GM12892 (cell line): Measurements from ENCODE around the gene GSG1L.

Experiments used
- DNase-seq: peaks from one replicate; pipeline ENCODE4 v3.0.0; 2011; ENCODE audit not compliant: insufficient read length
- FAIRE-seq: peaks from 2 replicates; lab custom pipeline; 2011; peaks lifted over from hg19 to GRCh38; lab: Jason Lieb, UNC
- POLR2A ChIP-seq: IDR thresholded peaks from 2 replicates; pipeline ENCODE4 v1.6.1; 2011; ENCODE audit warnings: low read depth, low read length, control low read depth
- POLR2AphosphoS5 ChIP-seq: IDR thresholded peaks from 2 replicates; pipeline ENCODE4 v1.6.1; 2011; ENCODE audit warnings: low read depth, low read length, control low read depth
- TAF1 ChIP-seq: IDR thresholded peaks from 2 replicates; pipeline ENCODE4 v1.6.1; 2011; ENCODE audit warnings: low read depth, mild to moderate bottlenecking, control low read depth, low read length, borderline replicate concordance

GSG1L gene

DNA sequence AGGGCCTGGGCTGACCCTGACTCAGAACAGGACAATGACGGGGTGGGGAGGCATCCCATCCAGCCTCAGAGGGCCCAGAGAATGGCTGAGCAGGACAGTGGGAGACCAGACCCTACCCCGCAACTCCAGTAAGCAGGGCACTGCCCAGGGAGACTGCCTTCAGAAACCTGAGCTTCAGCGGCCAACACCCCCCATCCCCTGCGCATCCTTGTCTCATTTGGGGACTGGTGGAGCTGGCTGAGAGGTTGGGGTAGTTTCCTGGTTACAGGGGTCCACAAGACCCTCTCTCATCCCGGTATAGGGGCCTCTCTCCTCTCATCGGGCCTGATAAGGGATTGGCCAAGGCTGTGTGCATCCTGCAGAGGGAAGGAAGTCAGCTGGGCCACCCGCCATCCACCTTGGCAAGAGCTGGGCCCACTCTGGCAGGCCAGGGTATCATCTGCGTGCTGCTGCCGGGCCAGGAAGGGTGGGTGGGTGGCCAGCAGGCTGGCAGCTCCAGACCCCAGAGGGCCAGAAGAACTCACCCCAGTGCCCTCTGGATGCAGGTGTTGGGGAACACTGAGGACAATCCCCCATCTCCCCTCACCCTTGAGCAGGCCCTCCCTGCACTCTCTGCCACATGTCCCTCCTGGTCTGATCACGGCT is 284.5 kb downstream of the GSG1L start:
- DNase-seq (no peak), FAIRE-seq (no peak)
- no peak for TF ChIP-seq TAF1
- no peak for TF ChIP-seq POLR2AphosphoS5
- no peak for TF ChIP-seq POLR2A

DNA sequence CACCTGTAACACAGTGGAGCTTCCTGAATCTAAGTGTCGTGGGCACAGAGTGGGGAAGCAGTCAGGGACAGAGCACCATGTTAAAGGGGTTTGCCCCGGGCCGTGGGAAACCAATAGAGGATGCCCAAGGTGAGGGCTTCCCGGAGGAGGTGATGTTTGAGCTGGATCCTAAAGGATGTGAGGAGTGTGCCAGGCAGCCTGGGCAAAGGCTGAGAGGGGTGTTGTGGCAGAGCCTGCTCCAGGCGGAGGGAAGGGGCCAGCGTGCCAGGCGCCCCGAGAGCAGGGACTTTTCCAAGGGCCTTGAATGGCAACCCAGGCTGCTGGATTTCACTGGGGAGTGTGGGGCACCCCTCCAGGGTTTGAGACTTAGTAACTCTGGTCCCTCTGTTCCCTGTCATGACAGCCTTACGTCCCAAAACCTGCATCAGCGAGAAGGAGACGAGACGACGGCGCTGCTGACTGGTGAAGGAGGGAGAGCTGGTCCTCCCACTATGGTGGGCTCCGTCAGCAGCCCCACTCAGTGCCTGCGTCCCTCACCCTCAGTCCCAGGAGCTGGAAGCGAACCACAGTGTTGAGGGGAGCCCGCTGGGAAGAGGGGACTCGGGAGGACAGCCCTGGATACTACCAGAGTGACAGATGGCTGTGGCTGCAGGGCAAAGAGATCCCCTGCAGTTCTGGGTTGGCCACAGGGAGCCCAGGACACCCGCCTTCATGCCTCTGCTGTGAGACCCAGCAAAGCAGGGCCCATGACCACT is 285.2 kb downstream of the GSG1L start:
- no peak for DNase-seq
- FAIRE-seq = no peak

DNA sequence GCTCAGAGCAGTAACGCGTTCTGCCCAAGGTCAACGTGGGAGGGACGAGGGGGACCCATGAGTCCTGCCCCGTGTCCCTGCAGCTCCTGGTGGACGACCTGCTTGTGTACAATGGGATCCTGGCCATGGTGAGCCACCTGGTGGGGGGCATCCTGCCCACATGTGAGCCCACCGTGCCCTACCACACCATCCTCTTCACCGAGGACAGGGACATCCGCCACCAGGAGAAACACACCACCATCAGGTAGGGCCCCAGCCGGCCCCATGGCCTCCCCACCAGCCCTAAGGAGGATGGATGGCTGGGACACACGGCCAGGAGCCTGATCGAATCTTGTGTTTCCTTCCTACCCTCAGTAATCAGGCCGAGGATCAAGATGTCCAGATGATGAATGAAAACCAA is 286.0 kb downstream of the GSG1L start:
- no peak for FAIRE-seq
- TF ChIP-seq TAF1 (no peak), POLR2AphosphoS5 (no peak), POLR2A (no peak)
- no peak for DNase-seq

More for the DNA sequence above, 285.2 kb downstream of the GSG1L start:
- TF ChIP-seq POLR2AphosphoS5 = no peak
- TF ChIP-seq POLR2A = no peak
- no peak for TF ChIP-seq TAF1

DNA sequence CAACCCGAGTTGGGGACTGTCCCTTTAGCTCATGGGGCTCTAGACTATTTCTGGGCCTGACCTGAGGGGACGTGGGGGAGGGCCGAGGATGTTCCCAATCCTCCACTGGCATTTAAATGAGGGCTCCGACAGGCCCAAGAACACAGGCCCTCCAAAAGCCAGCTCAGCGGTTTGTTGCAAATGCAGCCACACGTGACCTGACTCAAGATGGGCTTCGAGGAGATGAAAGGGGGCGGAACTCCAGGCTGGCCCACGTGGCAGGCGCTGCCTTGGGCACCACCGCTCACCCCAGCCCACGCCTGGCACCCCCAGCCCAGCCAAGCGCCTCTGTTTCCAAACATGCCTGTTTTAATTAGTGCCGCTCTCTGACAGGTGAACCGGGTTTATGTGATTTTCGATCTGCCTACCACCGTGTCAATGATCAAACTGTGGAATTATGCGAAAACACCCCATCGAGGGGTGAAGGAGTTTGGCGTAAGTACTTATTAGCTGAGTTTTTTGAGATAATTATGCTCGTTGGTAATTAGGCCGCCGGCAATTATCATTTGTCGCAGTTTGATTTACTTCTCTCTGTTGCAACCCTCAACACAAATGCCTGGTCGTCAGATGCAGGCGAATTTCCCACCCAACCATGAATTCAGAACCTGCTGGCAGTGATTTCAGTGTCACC is 286.8 kb downstream of the GSG1L start:
- TF ChIP-seq POLR2A (no peak), TAF1 (no peak), POLR2AphosphoS5 (no peak)
- DNase-seq = no peak
- no peak for FAIRE-seq

DNA sequence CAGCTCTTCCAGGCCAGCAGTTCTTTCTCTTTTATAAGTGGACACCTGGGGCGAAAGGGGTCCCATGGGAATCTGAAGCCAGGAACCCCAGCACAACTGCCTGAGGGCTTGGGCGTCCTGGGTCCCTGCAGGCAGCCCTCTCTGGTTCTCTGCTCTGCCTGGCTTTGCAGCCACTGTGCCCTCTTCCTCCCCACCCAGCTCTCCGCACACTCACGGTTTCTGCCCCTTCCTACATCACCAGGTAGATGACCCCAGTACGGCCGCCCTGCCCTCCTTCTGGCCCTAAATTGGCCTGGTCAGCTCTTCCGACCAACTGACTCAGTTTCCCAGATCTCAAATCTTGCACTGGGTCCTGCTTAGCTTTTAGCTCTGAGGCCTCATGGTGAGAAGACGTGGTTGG is 288.3 kb downstream of the GSG1L start:
- no peak for FAIRE-seq
- DNase-seq = no peak
- no peak for TF ChIP-seq POLR2AphosphoS5
- TF ChIP-seq POLR2A = no peak
- TF ChIP-seq TAF1 = no peak

DNA sequence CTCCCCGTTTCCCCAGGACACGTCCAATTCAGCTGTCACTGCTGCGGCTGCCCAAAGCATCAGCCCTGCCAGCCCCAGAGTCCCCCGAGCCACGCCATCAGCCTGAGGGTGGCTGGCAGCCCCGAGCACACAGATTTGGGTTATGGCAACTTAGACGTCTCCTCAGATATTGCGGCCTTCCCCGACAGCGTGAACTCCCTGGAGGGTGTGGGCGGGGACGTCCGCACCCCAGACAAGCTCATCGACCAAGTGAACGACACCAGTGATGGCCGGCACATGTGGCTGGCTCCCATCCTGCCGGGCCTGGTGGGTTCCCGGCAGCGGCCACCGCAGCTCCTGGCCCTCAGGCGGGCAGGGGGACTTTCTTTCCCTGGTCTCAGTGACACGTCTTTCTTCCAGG is 288.7 kb downstream of the GSG1L start:
- FAIRE-seq = no peak
- no peak for TF ChIP-seq POLR2A
- no peak for TF ChIP-seq POLR2AphosphoS5
- no peak for TF ChIP-seq TAF1

DNA sequence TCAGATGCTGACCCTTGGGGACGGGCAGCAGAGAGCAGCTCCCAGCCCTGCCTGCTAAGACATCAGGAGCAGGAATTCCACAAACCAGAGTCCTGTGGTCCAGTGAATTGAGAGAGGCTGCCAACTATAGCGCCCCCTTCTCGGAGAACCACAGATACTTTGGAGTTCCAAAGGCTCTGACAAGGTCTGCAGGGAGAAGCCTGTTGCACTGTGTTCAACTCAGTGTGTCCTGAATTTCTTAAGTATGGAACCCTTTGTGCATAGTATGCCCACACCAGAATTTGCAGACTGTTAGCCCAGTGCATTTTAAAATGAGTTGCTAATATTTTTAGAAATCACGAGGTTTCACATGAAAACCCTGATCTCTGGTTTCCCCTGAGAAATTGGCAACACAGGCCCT is 290.2 kb downstream of the GSG1L start:
- TF ChIP-seq TAF1 (no peak), POLR2AphosphoS5 (no peak), POLR2A (no peak)
- DNase-seq (no peak), FAIRE-seq (no peak)

More for the DNA sequence above, 288.7 kb downstream of the GSG1L start:
- no peak for DNase-seq

DNA sequence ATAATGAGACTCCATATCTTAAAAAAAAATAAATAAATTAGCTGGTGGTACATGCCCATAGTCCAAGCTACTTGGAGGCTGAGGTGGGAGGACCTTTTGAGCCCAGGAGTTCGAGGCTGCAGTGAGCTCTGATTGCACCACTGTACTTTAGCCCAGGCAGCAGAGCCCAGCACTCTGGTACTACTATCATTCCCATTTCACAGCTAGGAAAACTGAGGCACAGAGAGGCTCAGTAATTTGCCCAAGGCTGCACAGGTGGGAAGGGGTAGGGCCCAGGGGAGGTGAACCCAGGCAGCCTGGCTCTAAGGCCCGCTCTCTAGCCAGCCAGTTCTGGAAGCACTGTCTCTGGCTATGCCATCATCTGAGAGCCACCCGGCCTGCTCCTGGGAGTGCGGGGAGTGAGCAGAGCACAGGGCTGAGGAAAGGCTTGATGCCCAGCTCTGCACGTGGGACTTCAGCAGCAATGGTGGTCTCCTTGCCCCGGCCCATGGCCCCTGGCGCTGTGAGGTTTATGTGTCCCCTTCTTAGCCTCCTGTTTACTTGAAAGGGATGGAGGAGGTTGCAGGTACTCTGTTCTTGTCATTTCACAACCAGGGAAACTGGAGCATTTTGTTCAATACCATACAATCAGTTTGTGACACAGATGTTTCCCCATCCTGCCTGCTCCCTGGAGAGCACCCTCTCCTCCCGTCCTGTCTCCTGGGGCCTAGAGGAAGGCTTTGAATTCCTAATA is 291.3 kb downstream of the GSG1L start:
- DNase-seq (no peak), FAIRE-seq (no peak)
- TF ChIP-seq TAF1 = no peak
- TF ChIP-seq POLR2AphosphoS5 = no peak
- no peak for TF ChIP-seq POLR2A

DNA sequence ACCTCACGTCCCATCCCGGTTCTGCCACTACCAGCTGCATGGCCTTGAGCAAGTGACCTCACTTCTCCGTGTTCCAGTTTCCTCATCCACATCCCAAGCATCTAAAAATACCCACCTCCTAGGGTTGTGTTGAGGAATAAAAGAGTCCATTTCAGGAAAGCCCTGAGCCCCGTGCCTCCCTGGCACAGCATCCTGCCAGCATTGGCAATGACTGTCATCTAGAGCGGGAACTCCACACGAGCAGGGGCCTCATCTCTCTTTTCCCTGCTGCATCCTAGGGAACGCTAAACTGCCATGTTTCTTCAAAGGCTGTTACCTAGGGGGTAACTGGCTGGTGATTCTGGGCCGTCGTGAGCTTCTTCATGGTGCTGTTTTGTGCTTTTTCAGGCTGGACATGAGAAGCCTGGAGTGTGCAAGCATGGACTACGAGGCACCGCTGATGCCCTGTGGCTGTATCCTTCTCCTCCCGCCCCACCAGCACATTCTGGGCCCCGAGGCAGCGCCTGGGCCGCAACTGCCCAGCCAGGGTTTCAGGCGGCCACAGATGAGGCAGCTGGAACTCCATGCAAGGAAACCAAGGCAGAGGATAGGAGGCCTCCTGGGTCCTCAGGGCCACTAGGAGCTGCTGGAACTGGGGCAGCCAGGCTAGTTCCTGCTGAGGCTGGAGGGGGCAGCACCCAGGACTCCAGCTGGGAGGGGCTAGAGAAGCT is 292.2 kb downstream of the GSG1L start:
- FAIRE-seq = no peak
- TF ChIP-seq TAF1 (no peak), POLR2AphosphoS5 (no peak), POLR2A (no peak)
- DNase-seq = no peak
